PFSK-1 (cell line): ENCODE results near the gene LDLRAD3.

Experiments
- FOXP2 ChIP-seq: optimal IDR thresholded peaks from 2 replicates; pipeline ENCODE3; 2011; ENCODE audit warnings: borderline replicate concordance, control low read depth, inconsistent platforms; ENCODE audit not compliant: insufficient read depth; ENCODE audit errors: extremely low read length, extremely low read depth
- POLR2AphosphoS5 ChIP-seq: IDR thresholded peaks from 2 replicates; pipeline ENCODE4 v1.6.1; 2012; ENCODE audit warnings: low read depth, mild to moderate bottlenecking, control low read depth, low read length, moderate library complexity
- REST ChIP-seq, 2 experiments: IDR thresholded peaks; 2 replicates each; pipeline versions ENCODE4 v1.6.1 to v1.8.0; 2011 to 2012; ENCODE audit warnings: low read depth in 2 of 2, low read length in 2 of 2, control low read depth in 1 of 2, inconsistent platforms in 1 of 2, mild to moderate bottlenecking in 1 of 2, moderate library complexity in 1 of 2; ENCODE audit not compliant: insufficient read depth in 1 of 2
- SIN3A ChIP-seq: IDR thresholded peaks from 2 replicates; pipeline ENCODE4 v1.6.1; 2012; ENCODE audit warnings: mild to moderate bottlenecking, low read length, moderate library complexity, borderline replicate concordance; ENCODE audit not compliant: insufficient read depth
- TAF1 ChIP-seq: IDR thresholded peaks from 2 replicates; pipeline ENCODE4 v1.6.1; 2012; ENCODE audit warnings: low read length, control low read depth, borderline replicate concordance; ENCODE audit not compliant: insufficient read depth

DNA sequence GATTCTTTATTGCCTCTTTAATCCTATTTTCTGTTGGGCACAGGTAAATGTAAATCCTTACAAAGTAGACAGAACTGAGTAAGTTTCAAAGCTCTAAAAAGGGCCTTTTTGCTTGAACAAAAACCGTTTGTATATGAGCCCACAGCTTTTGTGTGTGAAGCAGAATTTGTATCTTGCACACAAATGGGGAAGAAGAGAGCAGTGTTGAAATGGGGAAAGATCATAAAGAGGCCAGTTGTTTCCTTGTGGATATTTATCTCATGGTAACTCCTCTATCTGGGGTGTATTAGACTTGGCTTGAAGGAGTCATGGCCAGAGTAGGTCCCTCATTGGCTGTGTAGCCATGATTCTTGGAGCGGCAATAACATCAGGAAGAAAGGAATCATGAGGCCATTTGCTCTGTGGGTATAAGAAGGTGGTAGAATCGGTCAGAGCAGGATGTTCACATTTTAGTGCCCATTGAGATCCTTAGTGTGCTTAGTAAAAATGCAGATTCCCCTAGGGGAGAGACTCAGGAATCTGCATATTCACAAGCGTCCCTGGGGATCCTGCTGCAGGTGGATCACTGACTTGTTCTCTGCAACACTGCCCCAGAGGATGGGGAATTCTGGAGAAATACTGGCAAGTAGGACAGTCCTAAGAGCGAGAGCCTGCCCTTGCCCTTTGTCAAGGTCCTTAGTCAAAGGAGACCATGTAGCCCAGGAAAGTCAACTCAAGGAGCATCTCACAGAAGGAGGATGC lies 126.5 kb downstream of the LDLRAD3 start:
- TF ChIP-seq REST (IDR thresholded peaks at IDR 0.05; ENCODE audit: insufficient read depth in 1 of 2, low read depth in 2 of 2, low read length in 2 of 2) (no peak), SIN3A (no peak), POLR2AphosphoS5 (no peak), TAF1 (no peak), FOXP2 (no peak)
